HG03520 (cell line): ENCODE results near the gene CEBPE.

Experiments used
- ATAC-seq: cut with Tn5 transposase; IDR thresholded peaks from one replicate; pipeline ENCODE4 v1.9.1; 2021; ENCODE audit warnings: mild to moderate bottlenecking, moderate library complexity; ENCODE audit not compliant: unreplicated experiment

Gene CEBPE

DNA sequence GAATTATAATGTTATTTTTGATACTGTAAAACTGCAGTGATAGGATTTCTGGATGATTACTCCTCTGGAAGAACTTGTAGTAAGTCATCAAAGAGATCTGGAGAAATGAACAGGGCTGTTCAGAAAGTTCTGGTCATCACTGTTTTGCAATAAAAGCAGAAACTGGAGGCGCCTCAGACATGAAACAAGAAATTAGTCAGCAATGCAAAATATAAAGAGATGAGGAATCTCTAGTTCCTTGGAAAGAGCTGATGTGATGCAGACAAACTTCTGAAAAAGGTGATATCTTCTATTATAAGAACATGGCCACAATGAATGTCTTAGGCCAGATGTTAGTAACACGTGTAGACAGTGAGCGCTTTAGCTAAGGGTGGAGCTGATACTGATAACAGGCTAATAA lies 33.6 kb downstream of the CEBPE start:
- ATAC-seq: no peak

DNA sequence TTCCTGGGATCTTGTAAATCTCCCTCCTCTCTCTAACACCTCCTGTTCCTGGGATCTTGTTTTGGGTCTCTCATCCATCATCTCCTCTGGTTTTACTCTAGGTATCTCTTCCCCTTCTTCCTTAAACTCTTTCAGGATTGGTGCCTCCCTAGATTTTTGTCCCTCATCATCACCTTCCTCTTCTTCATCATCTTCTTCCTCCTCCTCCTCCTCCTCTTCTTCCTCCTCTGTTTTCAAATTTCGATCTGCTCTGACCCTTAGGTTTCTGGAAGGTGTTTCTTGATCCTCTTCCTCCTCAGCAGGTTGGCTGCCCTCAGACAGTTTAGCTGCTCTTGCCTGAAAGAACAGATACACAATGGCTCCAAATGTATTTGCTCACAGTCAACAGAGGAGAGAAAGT lies 38.6 kb downstream of the CEBPE start:
- ATAC-seq: no peak

DNA sequence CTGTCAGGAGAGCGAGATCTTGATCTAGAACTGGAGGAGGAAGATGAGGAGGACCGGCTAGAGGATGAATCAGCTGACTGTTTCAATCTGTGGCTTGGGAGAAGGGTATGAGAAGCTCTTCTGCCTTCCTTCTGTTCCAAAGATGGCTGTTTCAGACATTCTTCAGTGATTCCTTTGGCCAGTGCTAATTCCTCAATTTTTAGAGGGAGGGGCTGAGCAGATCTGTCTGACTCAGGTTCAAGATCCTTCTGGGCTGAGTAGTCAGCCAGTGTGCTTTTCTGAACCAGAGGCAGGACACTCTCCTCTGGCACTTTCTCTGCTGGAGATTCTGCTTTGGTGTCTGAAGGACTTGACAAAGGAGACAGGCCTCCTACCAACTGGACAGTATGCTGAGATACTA lies 39.3 kb downstream of the CEBPE start:
- ATAC-seq: no peak

DNA sequence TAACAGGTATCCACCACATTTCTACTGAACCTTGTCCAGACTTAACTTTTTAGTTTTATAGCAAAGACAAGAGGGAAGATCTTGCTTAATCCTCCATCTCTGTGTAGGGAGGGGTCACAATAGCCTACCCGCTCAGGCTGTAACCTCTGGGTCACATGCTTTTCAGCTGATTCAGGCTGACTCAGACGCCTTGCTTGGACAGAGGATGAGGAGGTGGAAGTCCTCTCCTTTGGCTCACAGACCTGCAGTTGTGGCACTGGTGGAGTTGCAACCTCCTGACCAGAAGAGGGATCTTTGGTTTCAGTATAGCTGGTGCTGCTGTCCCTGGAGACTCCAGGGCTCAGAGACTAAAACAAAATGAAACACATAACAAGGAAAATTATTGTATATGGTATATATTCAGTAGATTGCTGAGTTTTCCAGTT lies 40.4 kb downstream of the CEBPE start:
- no peak for ATAC-seq

DNA sequence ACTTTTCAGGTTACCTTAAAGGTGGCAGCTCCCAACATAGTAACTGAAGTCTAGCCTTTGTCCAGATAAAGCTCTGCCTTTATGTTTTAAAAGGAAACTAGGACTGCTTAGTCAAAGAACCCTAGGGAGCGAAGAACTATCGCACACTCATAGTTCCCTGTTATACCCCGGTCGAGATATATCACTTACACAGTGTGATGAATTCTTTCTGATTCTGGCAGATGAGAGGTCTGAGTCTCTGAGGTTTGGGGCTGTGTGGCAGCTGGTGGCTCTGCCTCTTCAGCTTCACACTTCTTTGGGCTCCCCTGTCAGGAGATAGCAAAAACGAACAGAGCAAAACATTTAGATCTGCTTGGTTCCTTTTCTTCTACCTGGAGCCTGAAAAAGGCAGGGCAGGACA lies 41.1 kb downstream of the CEBPE start:
- ATAC-seq: no peak

DNA sequence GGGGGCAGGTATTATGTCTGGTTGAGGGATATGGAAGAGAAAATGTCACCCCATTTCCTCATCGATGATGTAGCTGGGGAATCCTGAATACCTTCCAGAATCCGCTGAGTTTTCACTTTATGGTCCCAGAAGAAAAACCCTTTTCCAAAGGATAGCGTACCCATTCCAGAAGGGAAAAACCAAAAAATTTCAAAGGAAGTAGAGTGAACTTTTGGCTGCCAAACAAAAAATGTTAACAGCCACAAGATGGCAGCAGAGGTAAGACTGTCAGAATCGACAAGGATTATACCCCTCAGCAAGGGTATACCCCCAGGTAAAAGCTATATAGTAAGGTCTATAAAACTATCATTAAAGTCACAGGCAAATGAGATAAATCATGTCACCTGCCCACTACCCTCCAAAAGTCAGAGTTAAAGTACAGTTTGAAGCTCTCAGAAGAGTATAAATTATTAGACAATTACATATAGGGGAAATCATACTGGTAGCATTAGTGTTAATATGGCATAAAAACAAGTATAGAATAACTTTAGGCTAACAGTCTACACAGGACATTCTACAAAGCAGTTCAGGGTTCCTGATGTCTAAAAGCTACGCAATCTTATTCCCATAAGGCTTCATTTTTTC lies 42.2 kb downstream of the CEBPE start:
- no peak for ATAC-seq

DNA sequence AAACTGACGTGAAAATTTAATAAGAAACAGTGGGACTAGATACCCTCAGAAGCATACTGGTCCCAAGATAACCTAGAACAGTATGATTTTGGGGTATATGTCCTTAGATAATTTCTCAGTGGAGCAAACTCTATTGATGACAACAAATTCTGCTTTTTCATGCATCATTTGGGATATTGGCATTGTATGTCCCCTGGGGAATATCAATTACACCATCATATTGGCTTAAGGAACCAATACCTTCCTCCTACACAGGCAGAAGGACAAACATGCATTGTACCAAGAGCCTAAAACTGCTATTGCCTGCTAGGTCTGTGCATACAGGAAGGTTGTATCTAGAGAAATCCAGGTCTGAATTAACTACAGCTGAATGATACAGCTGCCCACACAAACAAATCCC lies 44.1 kb downstream of the CEBPE start:
- ATAC-seq: no peak

DNA sequence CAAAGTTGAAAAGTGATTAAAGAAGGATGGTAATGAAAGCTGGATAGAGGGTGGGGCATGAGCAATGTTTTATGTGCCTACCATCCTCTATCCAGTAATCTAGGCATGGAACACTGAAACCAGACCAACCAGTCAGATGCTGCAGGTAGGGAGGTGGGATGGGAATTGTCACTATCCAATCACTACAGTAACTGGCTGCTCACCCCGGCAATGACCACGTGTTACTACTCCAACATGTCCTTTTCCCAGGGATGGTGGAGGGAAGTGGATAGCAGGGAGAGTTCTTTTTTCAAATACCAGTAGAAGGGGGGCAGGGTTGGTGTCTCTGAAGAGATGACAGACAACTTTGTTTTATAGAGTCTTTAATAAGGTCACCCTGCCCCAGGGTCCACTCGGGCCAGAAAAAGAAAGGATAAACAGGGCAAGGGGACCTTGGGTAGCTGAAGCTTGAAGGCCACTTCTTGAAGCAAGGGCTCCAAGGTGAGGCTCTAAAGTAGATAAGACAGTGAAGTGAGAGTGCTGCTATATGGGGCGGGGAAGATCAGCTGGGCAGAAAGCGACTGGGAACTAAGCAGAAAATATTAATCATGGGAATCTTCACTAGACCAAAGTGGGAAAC lies 47.0 kb downstream of the CEBPE start:
- ATAC-seq: no peak

DNA sequence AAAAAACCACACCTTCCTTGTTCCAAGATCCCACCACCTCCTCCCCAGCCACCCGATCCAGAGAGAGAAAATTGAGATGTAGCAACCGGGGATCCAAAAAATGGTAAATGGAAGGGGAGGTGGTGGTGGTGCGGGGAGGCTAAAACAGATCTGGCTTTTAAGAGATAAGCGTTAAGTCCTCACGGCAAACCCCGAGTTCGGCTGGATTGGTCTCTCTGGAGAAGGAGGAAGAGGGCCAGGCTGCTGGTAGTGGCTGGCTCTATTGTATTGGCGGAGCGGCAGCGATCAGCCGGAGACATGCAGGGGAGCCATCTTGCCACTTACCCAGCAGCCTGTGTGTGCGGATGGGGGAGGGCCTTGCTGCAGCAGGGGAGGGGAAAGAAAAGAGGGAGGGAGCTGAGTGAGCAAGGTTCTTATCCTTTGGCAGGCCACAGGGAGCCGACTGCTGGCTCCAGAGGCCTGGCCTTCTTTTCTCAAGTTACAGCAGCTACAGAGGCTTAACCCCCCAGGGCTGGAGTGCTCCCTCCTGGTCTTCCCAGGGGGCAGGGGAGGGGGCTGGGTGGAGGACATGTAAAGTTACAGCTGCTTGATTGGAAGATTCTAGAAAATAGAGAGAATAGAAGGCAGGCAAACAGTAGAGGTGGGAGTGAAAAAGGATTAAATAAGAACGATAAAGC lies 47.7 kb downstream of the CEBPE start:
- ATAC-seq: peak; percentile 84

DNA sequence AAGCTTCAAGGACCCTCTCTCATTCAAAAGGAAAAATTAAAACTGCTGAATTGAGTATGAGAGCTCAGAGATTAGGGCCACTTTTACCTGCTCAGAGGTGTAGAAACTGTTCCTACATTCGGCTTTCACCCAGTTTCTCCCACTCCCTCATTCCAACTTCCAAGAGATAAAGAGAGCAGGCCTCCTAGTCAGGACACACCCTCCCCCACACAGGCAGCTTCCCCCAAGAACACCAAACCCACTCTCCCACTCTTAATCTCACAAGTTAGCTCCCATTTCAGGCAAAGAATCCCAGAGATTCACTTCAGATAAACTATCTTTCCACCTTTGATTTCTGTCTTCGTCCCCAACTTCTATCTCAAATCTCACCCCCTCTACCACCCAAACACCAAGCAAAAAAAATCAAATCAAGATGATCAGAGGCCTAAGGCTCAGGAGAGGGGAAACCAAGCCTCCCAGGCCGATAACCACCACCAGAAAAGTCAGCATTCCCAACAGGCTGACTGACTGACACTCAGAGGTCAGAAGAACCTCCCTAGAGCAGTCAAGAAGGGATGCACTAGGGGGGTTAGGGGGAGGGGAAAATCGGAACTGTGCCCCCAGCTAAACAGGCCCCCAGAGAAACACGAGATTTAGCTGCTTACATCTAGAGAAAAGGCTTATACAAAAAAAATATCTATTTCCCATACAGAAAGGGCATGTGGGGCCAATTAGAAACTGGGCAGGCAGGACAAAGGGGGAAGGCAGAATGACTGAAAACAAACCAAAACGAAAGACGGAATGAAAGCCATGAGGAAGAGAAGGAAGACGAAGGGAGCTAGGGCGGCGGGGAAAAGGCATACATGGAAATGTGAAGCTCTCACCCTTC lies 48.6 kb downstream of the CEBPE start:
- no peak for ATAC-seq

DNA sequence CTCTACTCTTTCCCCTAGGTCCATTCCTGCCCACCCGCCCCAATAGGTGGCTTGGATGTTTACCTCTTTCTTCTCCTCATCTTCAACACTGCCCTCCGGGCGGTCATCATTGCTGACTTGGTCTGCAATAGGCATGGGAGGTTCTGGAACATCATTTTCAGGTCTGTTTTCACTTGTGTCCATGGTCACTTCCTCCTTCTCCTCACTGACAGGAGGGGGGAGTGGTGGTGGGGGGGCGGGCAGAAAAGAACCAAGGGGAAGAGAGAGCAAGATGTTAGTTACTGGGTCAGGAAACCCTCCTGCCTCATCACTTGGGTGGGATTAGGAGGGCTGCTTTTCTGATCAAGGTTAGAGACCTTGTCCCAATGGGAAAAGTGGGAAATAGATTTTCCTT lies 49.6 kb downstream of the CEBPE start:
- no peak for ATAC-seq

DNA sequence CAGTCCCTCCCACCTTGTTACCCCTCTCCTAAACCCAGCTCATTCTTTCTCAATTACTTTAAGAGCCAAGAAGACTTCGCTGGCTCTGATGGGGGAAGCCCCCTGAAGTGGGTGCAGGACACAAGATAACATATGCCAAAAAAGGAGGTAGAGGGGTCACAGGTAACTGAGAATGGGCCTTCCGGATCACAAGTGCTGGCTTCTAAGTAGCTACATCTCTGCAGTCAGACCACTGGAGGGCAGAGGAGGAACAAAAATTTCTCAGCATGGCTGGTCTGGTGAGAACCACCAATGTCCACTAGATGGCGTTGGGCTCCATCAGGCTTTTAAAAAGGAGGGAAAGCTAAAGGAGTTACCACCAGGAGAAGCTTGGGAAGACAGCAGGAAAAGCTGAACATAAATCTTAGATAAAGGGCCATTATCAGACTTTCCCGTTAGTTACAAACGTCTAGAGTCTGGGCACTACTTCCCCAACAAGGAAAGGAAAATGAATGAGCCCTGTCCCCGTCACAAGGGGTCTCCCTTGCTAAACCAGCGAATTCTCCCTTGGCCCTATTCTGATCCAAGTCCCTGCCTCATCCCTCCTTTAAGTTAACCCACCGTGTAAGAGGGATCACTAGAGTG lies 50.2 kb downstream of the CEBPE start:
- no peak for ATAC-seq

DNA sequence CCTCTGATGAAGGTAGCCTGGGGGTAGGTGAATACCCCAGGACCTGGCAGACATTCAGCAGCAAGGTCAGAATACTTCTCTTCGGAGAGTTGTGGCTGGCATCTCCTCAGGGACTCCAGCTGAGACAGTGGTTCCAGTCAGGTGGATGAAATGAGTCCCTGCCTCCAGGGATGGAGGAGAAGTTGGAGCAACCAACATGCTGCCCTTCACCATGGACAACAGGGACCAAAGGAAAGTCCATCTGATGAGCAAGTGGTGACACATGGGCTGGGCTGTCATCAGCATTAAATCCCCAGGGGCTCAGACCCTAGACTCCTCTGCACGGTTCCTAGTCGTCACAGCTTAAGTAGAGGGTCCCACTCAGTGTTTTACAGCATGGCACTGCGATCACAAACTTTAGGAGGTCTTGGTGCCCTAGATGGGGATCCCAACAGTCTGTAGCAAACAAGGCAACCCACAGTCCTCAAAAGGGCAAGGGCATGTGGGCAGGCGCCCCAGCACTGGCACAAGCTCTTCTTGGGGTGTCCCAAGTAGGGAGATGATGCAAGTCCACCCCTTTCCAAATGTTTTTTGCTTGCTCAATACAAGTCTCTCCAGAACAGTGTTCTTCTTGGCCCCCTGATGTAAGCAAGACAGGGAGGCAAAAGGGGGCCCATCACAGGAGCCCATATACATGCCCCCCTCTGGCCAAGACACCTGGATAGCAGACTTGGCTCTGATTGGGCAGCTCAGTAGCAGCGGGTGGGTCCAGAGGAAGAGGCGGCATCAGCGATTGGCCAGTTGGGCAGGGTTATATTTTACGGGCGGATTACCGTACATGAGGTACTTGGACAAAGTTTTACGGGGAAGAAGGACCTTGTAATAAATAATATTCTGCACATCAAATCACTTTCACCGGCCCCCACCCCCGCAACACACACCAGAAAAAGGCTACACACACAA lies 50.9 kb downstream of the CEBPE start:
- no peak for ATAC-seq
